WTC11 (cell line): ENCODE data around the gene KIRREL3.

Experiments used
- CREB1 ChIP-seq: sonication (generic); formaldehyde crosslinking; IDR thresholded peaks from 2 replicates; pipeline ENCODE4 v1.8.0; 2023; ENCODE audit warnings: mild to moderate bottlenecking, missing genetic modification reagents
- ESRRA ChIP-seq: sonication (generic); formaldehyde crosslinking; IDR thresholded peaks from 2 replicates; pipeline ENCODE4 v1.8.1; 2022; ENCODE audit warnings: mild to moderate bottlenecking, missing genetic modification reagents, borderline replicate concordance
- NFYB ChIP-seq: sonication (generic); formaldehyde crosslinking; conservative IDR thresholded peaks from 2 replicates; pipeline ENCODE4 v1.8.0; 2022; ENCODE audit warnings: low read depth, missing genetic modification reagents
- SP1 ChIP-seq: sonication (generic); formaldehyde crosslinking; conservative IDR thresholded peaks from 2 replicates; pipeline ENCODE4 v1.8.1; 2022; ENCODE audit warnings: missing genetic modification reagents
- TEAD4 ChIP-seq: sonication (generic); formaldehyde crosslinking; IDR thresholded peaks from 2 replicates; pipeline ENCODE4 v1.8.0; 2022; ENCODE audit warnings: mild to moderate bottlenecking, missing genetic modification reagents
- ZNF138 ChIP-seq: sonication (generic); formaldehyde crosslinking; conservative IDR thresholded peaks from 2 replicates; pipeline ENCODE4 v1.8.1; 2022; ENCODE audit warnings: mild to moderate bottlenecking, moderate library complexity, missing genetic modification reagents
- TF ChIP-seq, protein P1 (sequence below): fragments of 200-600 bp; IDR thresholded peaks from 2 replicates; pipeline ENCODE4 v1.8.0; 2022; ENCODE audit warnings: antibody characterized with exemption
- TF ChIP-seq, protein P2 (sequence below): sonication (generic); formaldehyde crosslinking; IDR thresholded peaks from 2 replicates; pipeline ENCODE4 v1.8.0; 2022; ENCODE audit warnings: mild to moderate bottlenecking, missing genetic modification reagents
- TF ChIP-seq, protein P3 (sequence below): sonication (generic); formaldehyde crosslinking; IDR thresholded peaks from 2 replicates; pipeline ENCODE4 v1.8.1; 2022; ENCODE audit warnings: mild to moderate bottlenecking, missing genetic modification reagents, moderate library complexity, borderline replicate concordance
- TF ChIP-seq, protein P4 (sequence below): sonication (generic); formaldehyde crosslinking; IDR thresholded peaks from 2 replicates; pipeline ENCODE4 v1.8.1; 2022; ENCODE audit warnings: mild to moderate bottlenecking, moderate library complexity, missing genetic modification reagents
- TF ChIP-seq, protein P5 (sequence below): sonication (generic); formaldehyde crosslinking; IDR thresholded peaks from 2 replicates; pipeline ENCODE4 v1.8.1; 2022; ENCODE audit warnings: low read depth, mild to moderate bottlenecking, moderate library complexity, missing genetic modification reagents, borderline replicate concordance
- TF ChIP-seq, protein P6 (sequence below): sonication (generic); formaldehyde crosslinking; IDR thresholded peaks from 2 replicates; pipeline ENCODE4 v1.8.1; 2023; ENCODE audit warnings: mild to moderate bottlenecking, missing genetic modification reagents

DNA sequence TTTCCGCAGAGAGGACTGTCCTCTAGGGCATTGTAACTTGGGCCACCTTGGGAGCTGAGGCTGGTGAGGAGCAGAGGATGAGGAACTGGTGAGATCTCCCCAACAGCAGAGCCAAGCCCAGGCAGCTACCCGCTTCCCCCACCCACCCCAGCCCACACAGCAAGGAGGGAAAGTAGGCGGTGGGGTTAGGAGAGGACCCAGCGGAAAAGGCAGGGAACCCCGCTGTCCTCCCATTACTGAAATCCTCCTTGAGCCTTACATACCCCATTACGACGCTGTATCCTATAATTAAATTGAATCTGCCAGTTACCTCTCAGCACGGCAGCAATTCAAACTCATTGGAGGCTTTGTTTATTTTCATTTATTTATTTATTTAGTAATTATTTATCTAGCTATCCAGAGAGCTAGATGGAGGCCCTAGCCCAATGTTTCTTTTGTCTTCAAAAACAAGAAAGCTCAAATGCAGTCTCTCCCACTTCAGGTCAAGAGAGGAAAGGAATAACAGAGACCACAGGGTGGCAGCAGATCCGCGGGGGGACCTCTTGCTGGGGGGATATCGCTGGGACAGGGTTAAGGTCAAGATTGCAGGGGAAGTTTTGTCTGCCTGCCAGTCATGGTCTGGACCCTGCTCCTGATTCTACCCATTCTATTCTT, 427.1 kb downstream of the KIRREL3 start:
- TF ChIP-seq, protein P1, sequence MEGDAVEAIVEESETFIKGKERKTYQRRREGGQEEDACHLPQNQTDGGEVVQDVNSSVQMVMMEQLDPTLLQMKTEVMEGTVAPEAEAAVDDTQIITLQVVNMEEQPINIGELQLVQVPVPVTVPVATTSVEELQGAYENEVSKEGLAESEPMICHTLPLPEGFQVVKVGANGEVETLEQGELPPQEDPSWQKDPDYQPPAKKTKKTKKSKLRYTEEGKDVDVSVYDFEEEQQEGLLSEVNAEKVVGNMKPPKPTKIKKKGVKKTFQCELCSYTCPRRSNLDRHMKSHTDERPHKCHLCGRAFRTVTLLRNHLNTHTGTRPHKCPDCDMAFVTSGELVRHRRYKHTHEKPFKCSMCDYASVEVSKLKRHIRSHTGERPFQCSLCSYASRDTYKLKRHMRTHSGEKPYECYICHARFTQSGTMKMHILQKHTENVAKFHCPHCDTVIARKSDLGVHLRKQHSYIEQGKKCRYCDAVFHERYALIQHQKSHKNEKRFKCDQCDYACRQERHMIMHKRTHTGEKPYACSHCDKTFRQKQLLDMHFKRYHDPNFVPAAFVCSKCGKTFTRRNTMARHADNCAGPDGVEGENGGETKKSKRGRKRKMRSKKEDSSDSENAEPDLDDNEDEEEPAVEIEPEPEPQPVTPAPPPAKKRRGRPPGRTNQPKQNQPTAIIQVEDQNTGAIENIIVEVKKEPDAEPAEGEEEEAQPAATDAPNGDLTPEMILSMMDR: peak; percentile 32; the same call in 1 of the 2 replicates
- TF ChIP-seq, protein P2, sequence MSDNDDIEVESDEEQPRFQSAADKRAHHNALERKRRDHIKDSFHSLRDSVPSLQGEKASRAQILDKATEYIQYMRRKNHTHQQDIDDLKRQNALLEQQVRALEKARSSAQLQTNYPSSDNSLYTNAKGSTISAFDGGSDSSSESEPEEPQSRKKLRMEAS (CRISPR knock-in tag): no peak
- TF ChIP-seq, protein P3, sequence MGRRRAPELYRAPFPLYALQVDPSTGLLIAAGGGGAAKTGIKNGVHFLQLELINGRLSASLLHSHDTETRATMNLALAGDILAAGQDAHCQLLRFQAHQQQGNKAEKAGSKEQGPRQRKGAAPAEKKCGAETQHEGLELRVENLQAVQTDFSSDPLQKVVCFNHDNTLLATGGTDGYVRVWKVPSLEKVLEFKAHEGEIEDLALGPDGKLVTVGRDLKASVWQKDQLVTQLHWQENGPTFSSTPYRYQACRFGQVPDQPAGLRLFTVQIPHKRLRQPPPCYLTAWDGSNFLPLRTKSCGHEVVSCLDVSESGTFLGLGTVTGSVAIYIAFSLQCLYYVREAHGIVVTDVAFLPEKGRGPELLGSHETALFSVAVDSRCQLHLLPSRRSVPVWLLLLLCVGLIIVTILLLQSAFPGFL: no peak
- TF ChIP-seq CREB1 (CRISPR knock-in tag) (no peak), TEAD4 (no peak), ZNF138 (CRISPR knock-in tag) (no peak), SP1 (CRISPR knock-in tag) (no peak), NFYB (CRISPR knock-in tag) (no peak), ESRRA (CRISPR knock-in tag) (no peak)
- TF ChIP-seq, protein P4, sequence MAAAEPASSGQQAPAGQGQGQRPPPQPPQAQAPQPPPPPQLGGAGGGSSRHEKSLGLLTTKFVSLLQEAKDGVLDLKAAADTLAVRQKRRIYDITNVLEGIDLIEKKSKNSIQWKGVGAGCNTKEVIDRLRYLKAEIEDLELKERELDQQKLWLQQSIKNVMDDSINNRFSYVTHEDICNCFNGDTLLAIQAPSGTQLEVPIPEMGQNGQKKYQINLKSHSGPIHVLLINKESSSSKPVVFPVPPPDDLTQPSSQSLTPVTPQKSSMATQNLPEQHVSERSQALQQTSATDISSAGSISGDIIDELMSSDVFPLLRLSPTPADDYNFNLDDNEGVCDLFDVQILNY: no peak
- TF ChIP-seq, protein P5, sequence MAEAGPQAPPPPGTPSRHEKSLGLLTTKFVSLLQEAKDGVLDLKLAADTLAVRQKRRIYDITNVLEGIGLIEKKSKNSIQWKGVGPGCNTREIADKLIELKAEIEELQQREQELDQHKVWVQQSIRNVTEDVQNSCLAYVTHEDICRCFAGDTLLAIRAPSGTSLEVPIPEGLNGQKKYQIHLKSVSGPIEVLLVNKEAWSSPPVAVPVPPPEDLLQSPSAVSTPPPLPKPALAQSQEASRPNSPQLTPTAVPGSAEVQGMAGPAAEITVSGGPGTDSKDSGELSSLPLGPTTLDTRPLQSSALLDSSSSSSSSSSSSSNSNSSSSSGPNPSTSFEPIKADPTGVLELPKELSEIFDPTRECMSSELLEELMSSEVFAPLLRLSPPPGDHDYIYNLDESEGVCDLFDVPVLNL: no peak
- TF ChIP-seq, protein P6, sequence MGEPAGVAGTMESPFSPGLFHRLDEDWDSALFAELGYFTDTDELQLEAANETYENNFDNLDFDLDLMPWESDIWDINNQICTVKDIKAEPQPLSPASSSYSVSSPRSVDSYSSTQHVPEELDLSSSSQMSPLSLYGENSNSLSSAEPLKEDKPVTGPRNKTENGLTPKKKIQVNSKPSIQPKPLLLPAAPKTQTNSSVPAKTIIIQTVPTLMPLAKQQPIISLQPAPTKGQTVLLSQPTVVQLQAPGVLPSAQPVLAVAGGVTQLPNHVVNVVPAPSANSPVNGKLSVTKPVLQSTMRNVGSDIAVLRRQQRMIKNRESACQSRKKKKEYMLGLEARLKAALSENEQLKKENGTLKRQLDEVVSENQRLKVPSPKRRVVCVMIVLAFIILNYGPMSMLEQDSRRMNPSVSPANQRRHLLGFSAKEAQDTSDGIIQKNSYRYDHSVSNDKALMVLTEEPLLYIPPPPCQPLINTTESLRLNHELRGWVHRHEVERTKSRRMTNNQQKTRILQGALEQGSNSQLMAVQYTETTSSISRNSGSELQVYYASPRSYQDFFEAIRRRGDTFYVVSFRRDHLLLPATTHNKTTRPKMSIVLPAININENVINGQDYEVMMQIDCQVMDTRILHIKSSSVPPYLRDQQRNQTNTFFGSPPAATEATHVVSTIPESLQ (CRISPR knock-in tag): no peak
